HG02678 (cell line): Measurements from ENCODE around the gene PARP4.
"Not testable (repeated sequence)": the region's sequence is repeated elsewhere in the genome, so short reads cannot be mapped to it uniquely, and the experiment has no call there.

Experiments used
- ATAC-seq: cut with Tn5 transposase; IDR thresholded peaks from one replicate; pipeline ENCODE4 v1.9.1; 2021; ENCODE audit warnings: mild to moderate bottlenecking, moderate library complexity; ENCODE audit not compliant: unreplicated experiment

PARP4 gene

GRCh38 chr13:24506283-24506682 is 6.3 kb downstream of the PARP4 start:
- ATAC-seq, result not testable (repeated sequence)

GRCh38 chr13:24505756-24506155 is 6.8 kb downstream of the PARP4 start:
- ATAC-seq, result no peak

- ATAC-seq, result no peak
These were observed 7.3 kb downstream of the PARP4 start for GRCh38 chr13:24505256-24505655.

DNA sequence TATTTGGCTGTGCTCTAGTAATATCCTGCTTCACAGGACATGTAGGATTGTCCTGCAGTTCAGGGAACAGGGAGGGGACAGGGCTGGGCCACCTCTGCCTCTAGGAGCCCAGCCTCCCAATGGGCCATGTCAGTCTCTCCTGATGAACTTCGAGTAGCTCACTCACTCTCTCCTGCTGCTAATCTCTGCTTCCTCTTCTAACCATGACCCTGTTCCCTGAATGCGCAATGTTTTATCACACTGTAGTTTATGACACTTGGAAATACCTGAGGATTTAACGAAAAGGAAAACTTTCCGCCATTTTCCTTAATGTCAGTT is 9.2 kb downstream of the PARP4 start:
- no peak for ATAC-seq

DNA sequence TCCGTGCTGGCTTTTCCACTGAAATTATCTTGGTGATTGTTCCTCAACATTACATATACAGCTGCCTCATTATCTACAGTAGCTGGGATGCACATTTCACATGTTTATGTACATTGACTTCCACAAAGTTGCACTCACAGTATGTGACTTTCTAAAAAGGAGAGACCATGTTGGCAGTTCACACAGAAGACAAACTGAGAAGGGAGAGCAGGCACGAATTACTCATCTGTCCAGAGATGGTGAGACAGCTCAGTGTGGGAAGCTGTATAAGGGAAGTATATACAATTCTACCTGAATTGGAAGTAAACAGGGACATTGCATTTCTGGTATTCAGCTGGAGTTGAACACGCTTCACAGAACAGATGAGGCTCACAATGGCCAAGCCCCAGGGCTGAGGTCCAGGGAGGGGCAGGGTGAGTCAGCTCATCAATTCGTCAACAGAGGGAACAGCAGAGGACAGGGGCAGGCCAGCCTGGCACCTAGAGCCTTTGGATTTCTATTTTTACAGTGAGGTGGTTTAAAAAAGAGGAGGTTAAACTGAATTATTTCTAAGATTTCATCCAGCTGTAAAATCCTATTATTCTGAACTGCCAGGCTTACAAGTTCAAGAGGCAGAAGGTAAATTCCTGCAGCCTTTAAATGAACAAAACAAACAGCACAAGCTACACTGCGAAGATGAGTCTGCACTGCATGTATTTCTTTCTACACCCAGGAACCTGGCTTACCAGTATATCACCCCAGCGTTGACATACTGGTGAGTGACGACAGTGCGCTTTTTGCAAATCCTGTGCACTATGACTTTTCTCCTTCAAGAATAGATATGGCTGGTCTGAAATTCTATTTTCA is 9.8 kb downstream of the PARP4 start:
- no peak for ATAC-seq

- no peak for ATAC-seq
These were observed 11.6 kb downstream of the PARP4 start for GRCh38 chr13:24500977-24501376.

DNA sequence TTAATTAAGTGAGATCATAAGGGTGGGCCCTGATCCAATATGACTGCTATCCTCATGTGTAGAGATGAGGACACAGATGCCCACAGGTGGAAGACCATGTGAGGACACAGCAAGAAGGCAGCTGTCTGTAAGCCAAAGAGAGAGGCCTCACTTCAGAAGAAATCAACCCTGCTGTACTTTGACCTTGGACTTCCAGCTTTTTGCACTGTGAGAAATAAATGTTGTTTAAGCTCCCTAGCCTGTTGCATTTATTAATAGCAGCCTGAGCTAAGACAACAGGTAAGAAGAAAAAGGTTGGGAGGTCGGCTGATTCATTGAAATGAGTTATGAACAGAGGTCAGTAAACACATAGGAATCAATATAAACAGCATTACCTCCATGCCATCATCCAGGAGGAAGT is 14.8 kb downstream of the PARP4 start:
- no peak for ATAC-seq

DNA sequence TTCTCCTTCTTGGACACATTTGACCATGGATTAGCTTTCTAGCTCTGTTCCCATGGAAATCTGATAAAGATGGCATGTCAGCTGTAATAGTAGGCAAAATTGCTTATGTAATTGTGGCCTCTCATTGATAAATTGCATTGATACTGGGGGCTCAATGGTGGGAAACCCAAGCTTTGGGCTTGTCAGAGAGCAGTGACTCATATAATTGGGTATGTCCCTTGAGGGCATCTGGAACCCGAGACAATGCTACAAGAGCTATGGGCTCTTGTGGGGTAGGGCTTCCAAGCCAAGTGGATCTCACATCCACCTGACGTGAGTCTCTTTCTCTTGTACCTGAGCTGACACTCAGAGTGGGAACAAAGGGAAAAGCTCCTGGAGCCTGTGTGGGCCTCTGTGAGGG is 16.3 kb downstream of the PARP4 start:
- ATAC-seq, result not testable (repeated sequence)

- ATAC-seq, result no peak
These were observed 17.3 kb downstream of the PARP4 start for GRCh38 chr13:24495151-24495729.

DNA sequence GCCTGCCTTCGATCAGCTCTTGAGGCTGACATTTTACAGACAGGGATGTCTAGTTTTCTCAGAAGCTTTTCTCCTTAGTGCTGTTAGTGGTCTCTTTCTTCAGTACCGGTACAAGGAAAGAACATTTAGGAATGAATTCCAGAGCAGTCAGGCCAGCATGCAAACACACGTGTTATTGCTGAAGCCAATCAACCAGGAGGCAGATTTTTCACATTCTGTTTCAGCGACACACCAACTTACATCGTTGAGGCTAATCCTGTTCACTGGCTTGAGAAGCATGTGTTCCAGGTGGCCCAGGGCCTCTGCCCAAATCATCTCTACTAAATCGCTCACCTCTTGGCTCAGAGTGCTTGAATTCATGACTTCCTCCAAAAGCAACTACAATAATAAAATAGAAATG is 19.2 kb downstream of the PARP4 start:
- no peak for ATAC-seq

- ATAC-seq, result no peak
These were observed 20.7 kb downstream of the PARP4 start for GRCh38 chr13:24491845-24492244.

DNA sequence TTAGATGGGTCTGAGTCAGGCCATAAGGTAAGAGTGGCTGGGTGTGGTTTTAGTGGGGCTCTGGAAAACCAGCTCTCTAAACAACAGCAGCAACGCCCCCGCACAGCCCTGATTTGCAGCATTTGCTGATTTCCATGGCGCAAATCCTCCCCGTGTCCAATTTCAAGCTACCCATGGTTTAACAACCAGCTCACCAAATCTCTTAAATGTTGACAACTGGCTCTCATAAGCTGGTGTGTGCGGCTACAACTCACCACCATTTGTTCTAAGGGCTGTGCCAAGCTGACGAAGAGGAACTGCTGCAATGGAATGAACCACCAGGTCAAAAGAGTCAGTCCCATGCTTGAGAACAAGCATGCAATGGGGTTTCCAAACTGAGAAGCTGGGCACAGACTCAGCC is 22.9 kb downstream of the PARP4 start:
- ATAC-seq, result no peak

DNA sequence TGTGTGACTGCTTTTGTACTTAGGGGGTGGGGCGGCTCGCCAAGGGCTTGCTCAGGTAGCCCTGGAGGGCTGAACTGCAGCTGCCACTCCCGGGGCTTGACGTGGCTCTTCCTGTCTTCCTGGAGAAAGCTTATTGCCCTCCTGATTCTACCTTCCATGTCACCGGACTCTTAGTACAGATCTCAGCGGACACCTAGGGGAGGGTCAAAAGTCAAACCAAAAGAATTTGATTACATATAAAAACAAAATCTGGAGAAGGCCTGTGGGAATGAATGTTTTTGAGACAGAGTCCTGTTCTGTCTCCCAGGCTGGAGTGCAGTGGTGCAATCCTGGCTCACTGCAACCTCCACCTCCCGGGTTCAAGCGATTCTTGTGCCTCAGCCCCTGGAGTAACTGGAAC is 24.5 kb downstream of the PARP4 start:
- ATAC-seq, result not testable (repeated sequence)

- ATAC-seq, result not testable (repeated sequence)
These were observed 26.4 kb downstream of the PARP4 start for GRCh38 chr13:24486017-24486657.

DNA sequence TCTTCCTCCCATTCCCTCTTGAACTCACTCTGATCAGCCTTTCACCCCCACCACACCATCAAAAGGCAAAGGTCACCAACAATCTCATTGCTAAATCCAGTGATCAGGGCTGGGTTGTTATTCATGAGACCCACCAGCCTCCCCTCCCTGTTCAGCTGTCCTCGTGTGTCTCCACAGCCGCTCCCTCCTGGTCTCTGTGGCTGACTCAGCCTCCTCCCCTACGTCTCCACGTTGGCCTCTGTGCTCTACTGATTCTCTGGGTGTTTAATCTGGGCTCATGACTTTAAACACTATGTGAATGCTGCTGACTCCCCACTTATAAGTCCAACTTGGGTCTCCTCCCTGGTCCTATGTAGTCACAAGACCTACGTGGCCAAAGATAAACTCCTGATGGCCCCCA is 38.9 kb downstream of the PARP4 start:
- no peak for ATAC-seq

GRCh38 chr13:24472129-24472528 is 40.4 kb downstream of the PARP4 start:
- ATAC-seq, result not testable (repeated sequence)

DNA sequence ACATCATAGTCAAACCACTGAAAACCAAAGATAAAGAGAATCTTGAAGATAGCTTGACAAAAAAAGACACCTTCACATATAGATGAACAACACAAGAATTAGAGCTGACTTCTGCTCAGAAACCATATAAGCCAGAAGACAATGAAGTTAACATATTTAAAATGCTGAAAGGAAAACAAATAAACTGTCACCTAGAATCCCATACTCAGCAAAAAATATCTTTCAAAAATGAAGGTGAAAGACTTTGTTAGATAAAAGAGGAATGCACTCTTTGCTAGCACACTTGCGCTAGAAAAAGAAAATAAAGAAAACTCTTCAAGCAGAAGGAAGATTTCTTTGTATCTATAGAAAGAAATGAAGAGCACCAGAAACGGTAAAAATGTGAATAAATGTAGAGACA is 49.5 kb downstream of the PARP4 start:
- ATAC-seq, result no peak

GRCh38 chr13:24460256-24460655 is 52.3 kb downstream of the PARP4 start:
- ATAC-seq, result no peak

DNA sequence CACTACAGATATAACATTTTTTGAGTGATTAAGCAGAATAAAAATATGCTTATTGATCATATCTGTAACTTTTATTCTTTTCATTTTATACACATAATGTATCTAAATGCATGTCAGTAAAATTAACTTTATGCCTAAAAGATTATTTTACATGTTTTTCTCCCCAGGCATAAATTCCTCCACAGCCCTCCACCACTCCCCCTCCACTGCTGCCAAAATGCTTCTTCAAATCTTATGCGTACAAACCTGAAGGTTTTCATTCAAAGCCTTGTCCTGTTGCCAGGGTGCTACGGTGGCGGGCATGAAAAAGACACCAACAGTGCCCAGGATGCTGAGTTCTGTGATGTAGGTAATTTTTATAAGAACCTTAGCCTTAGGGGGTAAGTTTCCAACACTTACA is 52.9 kb downstream of the PARP4 start:
- no peak for ATAC-seq

DNA sequence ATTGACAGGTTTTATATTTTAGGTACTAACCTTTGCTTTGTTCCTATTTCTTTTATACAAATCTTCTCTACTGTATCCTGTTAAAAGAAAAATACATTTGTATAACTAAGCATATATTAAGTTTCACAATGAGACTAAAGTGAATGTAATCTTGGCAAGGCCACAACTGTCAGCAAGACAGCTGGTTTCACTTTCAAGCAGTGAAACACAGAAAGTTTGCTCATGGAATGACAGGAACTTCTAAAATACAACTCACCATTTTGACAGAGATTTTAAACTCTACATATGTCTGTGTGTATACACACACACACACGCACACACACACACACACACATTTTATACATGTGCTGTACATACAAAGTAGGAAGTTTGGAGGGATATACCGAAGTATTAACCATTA is 53.3 kb downstream of the PARP4 start:
- ATAC-seq, result no peak

DNA sequence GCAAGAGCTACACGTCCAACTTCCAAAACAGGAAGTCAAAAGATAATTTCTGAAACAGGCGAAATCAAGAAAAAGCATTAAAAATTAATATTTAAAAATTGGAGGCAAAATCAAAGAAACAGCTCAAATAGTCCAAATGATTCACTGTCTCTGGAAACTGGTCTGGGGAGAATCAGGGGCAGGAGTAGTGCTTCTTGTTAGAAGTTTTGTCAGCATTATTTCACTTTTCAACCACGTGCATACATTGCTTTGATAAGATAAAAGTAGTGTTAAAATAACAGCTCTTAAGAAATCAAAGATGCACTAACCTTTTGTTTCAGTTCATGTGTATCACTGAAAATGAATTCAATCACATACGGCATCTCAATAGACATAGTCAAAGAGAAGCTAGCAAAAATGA is 53.8 kb downstream of the PARP4 start:
- ATAC-seq, result no peak

DNA sequence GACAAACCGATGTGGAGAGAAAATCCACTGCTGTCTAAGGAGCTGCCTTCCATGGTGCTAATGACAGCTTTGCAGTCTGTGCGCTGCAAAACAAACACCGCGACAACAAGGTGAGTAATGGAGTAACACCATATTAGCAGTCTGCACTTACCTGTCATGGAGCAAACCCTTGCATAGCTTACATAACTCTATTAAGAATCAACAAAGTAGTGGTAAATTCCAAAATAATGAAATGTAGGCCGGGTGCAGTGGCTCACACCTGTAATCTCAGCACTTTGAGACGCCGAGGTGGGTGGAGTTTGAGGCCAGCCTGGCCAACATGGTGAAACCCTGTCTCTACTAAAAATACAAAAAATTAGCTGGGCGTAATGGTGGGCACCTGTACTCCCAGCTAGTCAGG is 56.2 kb downstream of the PARP4 start:
- no peak for ATAC-seq
